H1 (cell line): ENCODE measurements around the gene PSMD6. TPM values are rescaled to one million over a fixed set of nuclear protein-coding genes. Genes with fewer than 3 reads are reported as not detected.
A peak's percentile ranks its signal among the peaks of the same experiment; 100 is the strongest.

Source experiments
- CTCF ChIA-PET: fragments of 300-600 bp; sonication (Branson Sonifier 250); formaldehyde crosslinking; loops from one replicate; lab custom pipeline; 2021; ENCODE audit not compliant: partially characterized antibody; lab: Charles Lee
- POLR2A ChIA-PET: fragments of 300-600 bp; sonication (Branson Sonifier 250); formaldehyde crosslinking; loops from one replicate; lab custom pipeline; 2021; ENCODE audit warnings: inconsistent platforms; ENCODE audit not compliant: partially characterized antibody; lab: Charles Lee
- DNase-seq, 2 experiments: peaks; one replicate each; pipeline versions ENCODE4 v3.0.0 to v3.0.0-alpha.2; 2010 to 2022; ENCODE audit warnings: low spot score in 2 of 2, low read depth in 1 of 2, mixed read lengths in 1 of 2
- FAIRE-seq: peaks from 2 replicates; lab custom pipeline; 2011; peaks lifted over from hg19 to GRCh38; lab: Jason Lieb, UNC
- H2AFZ ChIP-seq: 2 replicates; pipeline ENCODE4 v1.8.1; 2012; ENCODE audit warnings: low read length, inconsistent platforms
- H2AK5ac ChIP-seq: 2 replicates; pipeline ENCODE4 v1.6.1; 2013; ENCODE audit warnings: low read depth, low read length
- H2BK120ac ChIP-seq: replicated peaks from 2 replicates; pipeline ENCODE3; 2013; ENCODE audit warnings: low read depth, low read length, inconsistent platforms
- H2BK12ac ChIP-seq: 2 replicates; pipeline ENCODE4 v1.6.1; 2013; ENCODE audit warnings: low read depth, low read length
- H2BK15ac ChIP-seq: 2 replicates; pipeline ENCODE4 v1.6.1; 2013; ENCODE audit warnings: low read length
- H2BK20ac ChIP-seq: 2 replicates; pipeline ENCODE4 v1.6.1; 2013; ENCODE audit warnings: low read length
- H2BK5ac ChIP-seq: 2 replicates; pipeline ENCODE4 v1.6.1; 2013; ENCODE audit warnings: low read depth, low read length
- H3K14ac ChIP-seq: 2 replicates; pipeline ENCODE4 v1.6.1; 2013; ENCODE audit warnings: inconsistent platforms; ENCODE audit not compliant: insufficient read length
- H3K18ac ChIP-seq: 2 replicates; pipeline ENCODE4 v1.6.1; 2013; ENCODE audit warnings: low read length; ENCODE audit errors: extremely low read depth
- H3K23ac ChIP-seq: 2 replicates; pipeline ENCODE4 v1.6.1; 2013; ENCODE audit warnings: inconsistent platforms; ENCODE audit not compliant: insufficient read length
- H3K23me2 ChIP-seq: 2 replicates; pipeline ENCODE4 v1.6.1; 2013; ENCODE audit warnings: low read depth, low read length
- H3K27ac ChIP-seq: 2 replicates; pipeline ENCODE4 v1.6.1; 2011; ENCODE audit warnings: low read depth, low read length, inconsistent platforms
- H3K27me3 ChIP-seq, 4 experiments: replicated peaks in 1 of 4; 1 replicate in 1 of 4; 2 replicates in 3 of 4; pipeline versions ENCODE4 v1.6.1 to v1.8.1; 2011 to 2013; ENCODE audit warnings: low read length in 3 of 4, mild to moderate bottlenecking in 3 of 4, inconsistent platforms in 2 of 4, mixed read lengths in 2 of 4, moderate library complexity in 1 of 4; ENCODE audit not compliant: control insufficient read depth in 3 of 4, insufficient read depth in 3 of 4; ENCODE audit errors: extremely low read depth in 1 of 4
- H3K36me3 ChIP-seq, 4 experiments: 2 replicates each; pipeline versions ENCODE4 v1.6.1 to v1.8.1; 2011 to 2013; ENCODE audit warnings: mild to moderate bottlenecking in 4 of 4, low read length in 3 of 4, moderate library complexity in 2 of 4, control low read depth in 1 of 4, inconsistent platforms in 1 of 4; ENCODE audit not compliant: insufficient read depth in 4 of 4, control insufficient read depth in 2 of 4
- H3K4ac ChIP-seq: replicated peaks from 2 replicates; pipeline ENCODE3; 2013; ENCODE audit warnings: low read length, low read depth, mixed read lengths, inconsistent platforms; ENCODE audit not compliant: insufficient read length
- H3K4me1 ChIP-seq, 4 experiments: replicated peaks in 1 of 4; 1 replicate in 1 of 4; 2 replicates in 3 of 4; pipeline versions ENCODE4 v1.6.1 to v1.8.1; 2011 to 2013; ENCODE audit warnings: low read length in 3 of 4, inconsistent platforms in 2 of 4, mixed read lengths in 1 of 4; ENCODE audit not compliant: insufficient read depth in 4 of 4, control insufficient read depth in 3 of 4
- H3K4me2 ChIP-seq, 2 experiments: 2 replicates each; pipeline versions ENCODE4 v1.6.1 to v1.8.1; 2011 to 2013; ENCODE audit warnings: low read depth in 2 of 2, low read length in 2 of 2, control low read depth in 1 of 2, inconsistent platforms in 1 of 2, mild to moderate bottlenecking in 1 of 2; ENCODE audit not compliant: insufficient read depth in 1 of 2
- H3K4me3 ChIP-seq, 4 experiments: fragments of 200-600, 300-600 bp in 1 of 4; sonication (generic), shearing (Covaris generic), sonication (Bioruptor Twin) in 1 of 4; 2 replicates each; pipeline versions ENCODE4 v1.5.1 to v1.8.1; 2011 to 2016; ENCODE audit warnings: low read length in 4 of 4, low read depth in 3 of 4, control low read depth in 2 of 4, inconsistent platforms in 2 of 4, mild to moderate bottlenecking in 2 of 4, mixed read lengths in 1 of 4, moderate library complexity in 1 of 4; ENCODE audit not compliant: insufficient read depth in 2 of 4; ENCODE audit errors: extremely low read depth in 1 of 4
- H3K56ac ChIP-seq: replicated peaks from 2 replicates; pipeline ENCODE3; 2013; ENCODE audit warnings: low read depth, mild to moderate bottlenecking, mixed read lengths, low read length, inconsistent platforms; ENCODE audit not compliant: insufficient read length
- H3K79me1 ChIP-seq: 2 replicates; pipeline ENCODE4 v1.6.1; 2013; ENCODE audit warnings: low read depth, low read length, control low read depth
- H3K79me2 ChIP-seq, 2 experiments: 2 replicates each; pipeline versions ENCODE4 v1.6.1 to v1.8.1; 2012 to 2013; ENCODE audit warnings: low read length in 2 of 2, mild to moderate bottlenecking in 2 of 2, inconsistent platforms in 1 of 2; ENCODE audit not compliant: insufficient read depth in 2 of 2, control insufficient read depth in 1 of 2
- H3K9ac ChIP-seq, 4 experiments: replicated peaks in 1 of 4; 1 replicate in 1 of 4; 2 replicates in 3 of 4; pipeline versions ENCODE4 v1.6.1 to v1.8.1; 2011 to 2013; ENCODE audit warnings: low read depth in 3 of 4, low read length in 3 of 4, control low read depth in 2 of 4, mild to moderate bottlenecking in 2 of 4, moderate library complexity in 2 of 4, inconsistent platforms in 1 of 4; ENCODE audit errors: extremely low read depth in 1 of 4
- H3K9me3 ChIP-seq, 2 experiments: 2 replicates each; pipeline versions ENCODE4 v1.6.1 to v1.8.1; 2012 to 2013; ENCODE audit warnings: mild to moderate bottlenecking in 2 of 2, moderate library complexity in 2 of 2, control low read depth in 1 of 2, inconsistent platforms in 1 of 2, low read depth in 1 of 2, low read length in 1 of 2, mixed read lengths in 1 of 2; ENCODE audit not compliant: insufficient read depth in 2 of 2
- H4K20me1 ChIP-seq, 2 experiments: replicated peaks in 1 of 2; 2 replicates each; pipeline versions ENCODE3 to v1.8.1; 2011 to 2013; ENCODE audit warnings: inconsistent platforms in 2 of 2, low read length in 2 of 2, mild to moderate bottlenecking in 1 of 2; ENCODE audit not compliant: insufficient read depth in 2 of 2, control insufficient read depth in 1 of 2
- H4K5ac ChIP-seq: 2 replicates; pipeline ENCODE4 v1.6.1; 2013; ENCODE audit warnings: low read length, low read depth, mixed read lengths, inconsistent platforms; ENCODE audit not compliant: insufficient read length
- H4K8ac ChIP-seq: 2 replicates; pipeline ENCODE4 v1.8.0; 2013; ENCODE audit warnings: mild to moderate bottlenecking, moderate library complexity, low read length, inconsistent platforms; ENCODE audit not compliant: insufficient read depth; ENCODE audit errors: extremely low read depth
- H4K91ac ChIP-seq: replicated peaks from 2 replicates; pipeline ENCODE3; 2013; ENCODE audit warnings: low read length, mixed read lengths, inconsistent platforms; ENCODE audit not compliant: insufficient read length
- BACH1 ChIP-seq: IDR thresholded peaks from 2 replicates; pipeline ENCODE4 v1.6.1; 2012; ENCODE audit warnings: low read length, improper control_type of control experiment
- EP300 ChIP-seq, 2 experiments: IDR thresholded peaks; 1 replicate in 1 of 2; 2 replicates in 1 of 2; pipeline ENCODE4 v1.6.1; 2011 to 2012; ENCODE audit warnings: low read depth in 2 of 2, low read length in 2 of 2, mild to moderate bottlenecking in 2 of 2, borderline replicate concordance in 1 of 2, inconsistent platforms in 1 of 2, moderate library complexity in 1 of 2
- GTF2F1 ChIP-seq: IDR thresholded peaks from 2 replicates; pipeline ENCODE4 v1.6.1; 2012; ENCODE audit warnings: low read depth, low read length, improper control_type of control experiment, borderline replicate concordance
- SIN3A ChIP-seq, 2 experiments: IDR thresholded peaks in 1 of 2; conservative IDR thresholded peaks in 1 of 2; 2 replicates each; pipeline ENCODE4 v1.6.1; 2011 to 2012; ENCODE audit warnings: low read length in 2 of 2, improper control_type of control experiment in 1 of 2, low read depth in 1 of 2, mild to moderate bottlenecking in 1 of 2
- WGBS, 2 experiments: shearing (Covaris generic) in 1 of 2; methylation state at CpG; one replicate each; pipeline versions ENCODE4 v1.1.6 to v1.1.7; 2013 to 2015; ENCODE audit warnings: low lambda C conversion rate in 2 of 2, mixed read lengths in 2 of 2, inconsistent platforms in 1 of 2, low coverage in 1 of 2, missing lambda C conversion rate in 1 of 2; ENCODE audit not compliant: insufficient replicate concordance in 2 of 2, insufficient coverage in 1 of 2, insufficient read length in 1 of 2; ENCODE audit errors: extremely low coverage in 1 of 2, missing lambda C conversion rate in 1 of 2; 5-methylcytosine and 5-hydroxymethylcytosine counted together
- polyA plus RNA-seq, 7 experiments: library from polyadenylated mRNA; depleted of rRNA in 3 of 7; stranded (reverse) in 5 of 7; unstranded in 2 of 7; fragments of >200 nt in 5 of 7; fragments of 200-250 nt in 2 of 7; gene quantifications; 1 replicate in 5 of 7; 2 replicates in 1 of 7; 4 replicates in 1 of 7; pipeline versions ENCODE4 v1.2.1 to v1.2.3, GENCODE V29; 2011 to 2013; ENCODE audit warnings: missing spikeins in 2 of 7, mixed read lengths in 2 of 7
- total RNA-seq: library from RNA; stranded (reverse); fragmentation: NEBNext Ultra II Directional; extraction: Animal tissue kit (Norgen Biotek cat#: 25700); gene quantifications from 2 replicates; pipeline ENCODE4 v1.2.1, GENCODE V29; 2021

The PSMD6 gene
- total and polyA plus RNA-seq, 2 of the 8 experiments (the other 6 are each of a cell fraction or from before 2014, with no cell fraction given) = 43.7 to 104 TPM

GRCh38 chr3:64008487-64009351 lies 14.6 kb downstream of the PSMD6 start:
- CTCF ChIA-PET = interaction anchor here (1.2 to 4.1 kb wide), 4 partner anchors 12 to 16 kb away, joined by 3 to 25 read pairs (median 4); partner anchors contain the start of gene PSMD6
- no peak overlapping the region for H2BK120ac ChIP-seq
- peak overlapping the region; percentile 64; the same call in 1 of the 2 replicates for H4K8ac ChIP-seq
- no peak overlapping the region for H3K14ac ChIP-seq
- no peak overlapping the region for H3K4me2 ChIP-seq
- H3K36me3 ChIP-seq = peaks cover 22 to 73% (median 53%) of the 10 kb centered on the region in 4 experiments
- H2AFZ ChIP-seq = no peak overlapping the region
- no peaks in the 10 kb centered on the region for H3K79me2 ChIP-seq
- no peak overlapping the region for H3K4me3 ChIP-seq
- no peaks in the 10 kb centered on the region for H3K27me3 ChIP-seq
- TF ChIP-seq BACH1 (no peak), GTF2F1 (no peak), EP300 (IDR thresholded peaks at IDR 0.05; ENCODE audit: borderline replicate concordance in 1 of 2, low read depth in 2 of 2, low read length in 2 of 2) (no peak), SIN3A (conservative IDR thresholded peaks at IDR 0.05 in 1 of 2, IDR thresholded peaks at IDR 0.05 in 1 of 2; ENCODE audit: low read depth in 1 of 2, low read length in 2 of 2) (no peak)
- TF ChIP-seq, all 59 proteins: peak for 0
- H3K23me2 ChIP-seq = no peaks in the 10 kb centered on the region
- no peaks in the 10 kb centered on the region for H3K9me3 ChIP-seq
- H2BK15ac ChIP-seq = no peak overlapping the region
- H3K4me1 ChIP-seq = no peaks in the 10 kb centered on the region
- H3K9ac ChIP-seq = no peak overlapping the region
- H3K79me1 ChIP-seq = no peaks in the 10 kb centered on the region
- H2BK5ac ChIP-seq = no peak overlapping the region
- no peak overlapping the region for H3K56ac ChIP-seq
- peaks cover 0 to 4% of the 10 kb centered on the region in 2 experiments for H4K20me1 ChIP-seq
- no peak overlapping the region for H3K27ac ChIP-seq
- no peak overlapping the region for H4K5ac ChIP-seq
- no peak for DNase-seq
- 92% methylated on average over 7 of the region's 7 CpGs; no CpG with 5 or more reads in 1 of the 2 experiments for WGBS, 2 experiments
- POLR2A ChIA-PET = interaction anchor here (1.3 to 2.7 kb wide), 3 partner anchors 10 to 442 kb away, joined by 3 to 12 read pairs (median 3); no protein-coding TSS in a partner anchor
- H3K23ac ChIP-seq = no peak overlapping the region
- no peak overlapping the region for H3K4ac ChIP-seq
- H2BK12ac ChIP-seq = no peak overlapping the region
- H4K91ac ChIP-seq = no peak overlapping the region
- no peak for FAIRE-seq
- no peak overlapping the region for H3K18ac ChIP-seq
- no peak overlapping the region for H2BK20ac ChIP-seq
- no peak overlapping the region for H2AK5ac ChIP-seq
